UCSD-AML1 (cell line): ENCODE data around the gene LRRC49.
"Not testable (repeated sequence)": the region's sequence is repeated elsewhere in the genome, so short reads cannot be mapped to it uniquely, and the experiment has no call there.

Source experiments
- DNase-seq: peaks from one replicate; lab custom pipeline; 2025; ENCODE audit not compliant: unreplicated experiment; lab: John Stamatoyannopoulos, UW

The LRRC49 gene

GRCh38 chr15:70974004-70974832 is 81.6 kb downstream of the LRRC49 start:
- DNase-seq = no peak

- no peak for DNase-seq
These were observed 84.2 kb downstream of the LRRC49 start for GRCh38 chr15:70976851-70977250.

- DNase-seq = no peak
These were observed 102.9 kb downstream of the LRRC49 start for GRCh38 chr15:70995383-70995970.

- no peak for DNase-seq
These were observed 105.7 kb downstream of the LRRC49 start for GRCh38 chr15:70998319-70998718.

- DNase-seq = no peak
These were observed 109.7 kb downstream of the LRRC49 start for GRCh38 chr15:71002316-71002715.

- no peak for DNase-seq
These were observed 110.7 kb downstream of the LRRC49 start for GRCh38 chr15:71003319-71003718.

- not testable (repeated sequence) for DNase-seq
These were observed 111.9 kb downstream of the LRRC49 start for GRCh38 chr15:71004506-71004905.

GRCh38 chr15:71005895-71006294 is 113.3 kb downstream of the LRRC49 start:
- DNase-seq = no peak

GRCh38 chr15:71008250-71008870 is 115.7 kb downstream of the LRRC49 start:
- no peak for DNase-seq

- no peak for DNase-seq
These were observed 117.8 kb downstream of the LRRC49 start for GRCh38 chr15:71010472-71010871.

- DNase-seq = no peak
These were observed 118.4 kb downstream of the LRRC49 start for GRCh38 chr15:71010997-71011396.

- DNase-seq = no peak
These were observed 119.0 kb downstream of the LRRC49 start for GRCh38 chr15:71011503-71012155.

- no peak for DNase-seq
These were observed 120.8 kb downstream of the LRRC49 start for GRCh38 chr15:71013446-71013845.

GRCh38 chr15:71015342-71015741 is 122.7 kb downstream of the LRRC49 start:
- no peak for DNase-seq

GRCh38 chr15:71031232-71031631 is 138.6 kb downstream of the LRRC49 start:
- not testable (repeated sequence) for DNase-seq

- not testable (repeated sequence) for DNase-seq
These were observed 142.9 kb downstream of the LRRC49 start for GRCh38 chr15:71035478-71035877.

GRCh38 chr15:71042356-71042922 is 149.8 kb downstream of the LRRC49 start:
- no peak for DNase-seq

- no peak for DNase-seq
These were observed 150.7 kb downstream of the LRRC49 start for GRCh38 chr15:71043373-71043772.

GRCh38 chr15:71044006-71044405 is 151.4 kb downstream of the LRRC49 start:
- DNase-seq = no peak

- not testable (repeated sequence) for DNase-seq
These were observed 153.5 kb downstream of the LRRC49 start for GRCh38 chr15:71046146-71046545.
